ENCODE measurements around the gene PLET1. TPM values are rescaled to one million over a fixed set of nuclear protein-coding genes. Genes with fewer than 3 reads are reported as not detected.

Gene PLET1
- total RNA-seq, 1 experiment from 2014 or later = not detected

- TF ChIP-seq, protein P1, sequence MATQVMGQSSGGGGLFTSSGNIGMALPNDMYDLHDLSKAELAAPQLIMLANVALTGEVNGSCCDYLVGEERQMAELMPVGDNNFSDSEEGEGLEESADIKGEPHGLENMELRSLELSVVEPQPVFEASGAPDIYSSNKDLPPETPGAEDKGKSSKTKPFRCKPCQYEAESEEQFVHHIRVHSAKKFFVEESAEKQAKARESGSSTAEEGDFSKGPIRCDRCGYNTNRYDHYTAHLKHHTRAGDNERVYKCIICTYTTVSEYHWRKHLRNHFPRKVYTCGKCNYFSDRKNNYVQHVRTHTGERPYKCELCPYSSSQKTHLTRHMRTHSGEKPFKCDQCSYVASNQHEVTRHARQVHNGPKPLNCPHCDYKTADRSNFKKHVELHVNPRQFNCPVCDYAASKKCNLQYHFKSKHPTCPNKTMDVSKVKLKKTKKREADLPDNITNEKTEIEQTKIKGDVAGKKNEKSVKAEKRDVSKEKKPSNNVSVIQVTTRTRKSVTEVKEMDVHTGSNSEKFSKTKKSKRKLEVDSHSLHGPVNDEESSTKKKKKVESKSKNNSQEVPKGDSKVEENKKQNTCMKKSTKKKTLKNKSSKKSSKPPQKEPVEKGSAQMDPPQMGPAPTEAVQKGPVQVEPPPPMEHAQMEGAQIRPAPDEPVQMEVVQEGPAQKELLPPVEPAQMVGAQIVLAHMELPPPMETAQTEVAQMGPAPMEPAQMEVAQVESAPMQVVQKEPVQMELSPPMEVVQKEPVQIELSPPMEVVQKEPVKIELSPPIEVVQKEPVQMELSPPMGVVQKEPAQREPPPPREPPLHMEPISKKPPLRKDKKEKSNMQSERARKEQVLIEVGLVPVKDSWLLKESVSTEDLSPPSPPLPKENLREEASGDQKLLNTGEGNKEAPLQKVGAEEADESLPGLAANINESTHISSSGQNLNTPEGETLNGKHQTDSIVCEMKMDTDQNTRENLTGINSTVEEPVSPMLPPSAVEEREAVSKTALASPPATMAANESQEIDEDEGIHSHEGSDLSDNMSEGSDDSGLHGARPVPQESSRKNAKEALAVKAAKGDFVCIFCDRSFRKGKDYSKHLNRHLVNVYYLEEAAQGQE (IDR thresholded peaks at IDR 0.05; ENCODE audit: low read depth) = no peak
- no peak for TF ChIP-seq ELF1 (IDR thresholded peaks at IDR 0.05; ENCODE audit: borderline replicate concordance, low read depth)
- TF ChIP-seq POLR2A (IDR thresholded peaks at IDR 0.05; ENCODE audit: borderline replicate concordance, extremely low read depth, insufficient read depth, insufficient read length) = no peak
Observed at GRCh38 chr11:112288021-112288420, 27.4 kb upstream of the PLET1 start (continued).

DNA sequence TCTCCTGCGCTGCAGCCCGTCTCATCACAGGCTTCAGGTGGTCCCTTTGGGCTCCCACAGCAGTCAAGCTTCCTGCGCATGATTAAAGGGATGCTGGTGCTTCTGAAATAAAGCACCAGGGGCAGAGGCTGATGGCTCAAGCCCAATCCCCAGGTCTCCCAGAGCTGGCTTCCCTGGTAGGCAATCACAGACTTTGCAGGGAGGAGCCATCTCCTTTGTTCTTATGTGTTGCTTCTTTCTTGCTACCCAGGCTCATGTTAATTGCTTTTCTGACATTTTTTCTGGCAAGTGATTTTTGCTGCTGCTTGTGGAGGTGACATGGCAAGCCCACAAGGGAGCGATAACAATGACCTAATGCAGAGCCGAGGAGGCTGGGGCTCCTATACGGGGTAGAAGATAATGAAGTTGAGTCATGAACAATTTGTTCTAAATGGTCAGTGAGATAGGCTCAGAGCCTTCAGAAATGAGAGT lies 25.2 kb upstream of the PLET1 start:
- TF ChIP-seq CBX3 (IDR thresholded peaks at IDR 0.05; ENCODE audit: low read depth) = no peak
- TF ChIP-seq EZH2phosphoT487 (IDR thresholded peaks at IDR 0.05; ENCODE audit: borderline replicate concordance) = no peak
- TF ChIP-seq, protein P1 (IDR thresholded peaks at IDR 0.05; ENCODE audit: low read depth) = no peak
- no peak for TF ChIP-seq TCF7L2 (IDR thresholded peaks at IDR 0.05; ENCODE audit: borderline replicate concordance, extremely low read depth, insufficient read depth, insufficient read length)
- TF ChIP-seq SRF (IDR thresholded peaks at IDR 0.05; ENCODE audit: low read depth) = no peak
- no peak overlapping the region for H3K4me2 ChIP-seq (ENCODE audit: low read length)
- CTCF ChIA-PET = no interaction called here
- DNase-seq (ENCODE audit: low read depth, low spot score) (no peak), ATAC-seq (no peak)
- no peaks in the 10 kb centered on the region for H3K9me3 ChIP-seq (ENCODE audit: control insufficient read depth in 1 of 2, insufficient read depth in 1 of 2, low read depth in 1 of 2, low read length in 2 of 2)
- H3K4me3 ChIP-seq (replicated peaks in 1 of 2; ENCODE audit: low read depth in 1 of 2, low read length in 2 of 2) = no peak overlapping the region
- no peak overlapping the region for H2AFZ ChIP-seq (ENCODE audit: low read depth, low read length, poor library complexity, severe bottlenecking)
- peaks cover 0 to 18% of the 10 kb centered on the region in 2 experiments; a peak in 3 of 4 replicates for H3K4me1 ChIP-seq (ENCODE audit: control insufficient read depth in 1 of 2, insufficient read depth in 2 of 2, low read length in 2 of 2)
- RAD21 ChIA-PET (ENCODE audit: low non-redundant PET in 1 of 2, low total read pairs in 2 of 2, uncharacterized antibody in 2 of 2, unreplicated experiment in 2 of 2) = no interaction called here
- H3K27ac ChIP-seq (ENCODE audit: low read depth, low read length) = no peak overlapping the region
- POLR2A ChIA-PET = no interaction called here
- H3K79me2 ChIP-seq (ENCODE audit: insufficient read depth, low read length) = no peaks in the 10 kb centered on the region
- H4K20me1 ChIP-seq (ENCODE audit: insufficient read depth) = no peaks in the 10 kb centered on the region
- H3K9me2 ChIP-seq (ENCODE audit: insufficient read depth) = no peaks in the 10 kb centered on the region
- no peaks in the 10 kb centered on the region for H3K36me3 ChIP-seq (ENCODE audit: control insufficient read depth in 1 of 2, insufficient read depth in 2 of 2, low read length in 2 of 2)
- intact Hi-C loops (cut with micrococcal nuclease) = loop anchor here (5.0 kb wide), 1 partner anchor 1976 kb away; no protein-coding TSS in a partner anchor
- no TSS peak for BruUV-seq (replicated peaks)
- H3K9ac ChIP-seq (ENCODE audit: low read length) = no peak overlapping the region
- no peaks in the 10 kb centered on the region for H3K27me3 ChIP-seq (ENCODE audit: insufficient read depth, low read length)

Data from HCT116 (cell line).